ENCODE data around the gene NUP210. TPM values are rescaled to one million over a fixed set of nuclear protein-coding genes. Genes with fewer than 3 reads are reported as not detected.

NUP210 gene
- total RNA-seq, 2 experiments from 2014 or later = 153 to 161 TPM

- no peaks in the 10 kb centered on the region for H3K9me3 Mint-ChIP-seq
- no peak for DNase-seq
- H3K4me1 Mint-ChIP-seq = peaks cover 11% of the 10 kb centered on the region
- no peak overlapping the region for H3K4me3 Mint-ChIP-seq
- H3K27ac Mint-ChIP-seq = no peak overlapping the region
- H3K27me3 Mint-ChIP-seq = peaks cover 17% of the 10 kb centered on the region
- POLR2A ChIA-PET = no interaction called here
- CTCF ChIA-PET = no interaction called here
- no peaks in the 10 kb centered on the region for H3K36me3 Mint-ChIP-seq (ENCODE audit: low read depth)
Measured at GRCh38 chr3:13300546-13301285, 119.4 kb downstream of the NUP210 start.

GRCh38 chr3:13299531-13300155 lies 120.5 kb downstream of the NUP210 start:
- H3K36me3 Mint-ChIP-seq (ENCODE audit: low read depth) = no peaks in the 10 kb centered on the region
- no peaks in the 10 kb centered on the region for H3K9me3 Mint-ChIP-seq
- ChIA-PET CTCF (no interaction called here), POLR2A (no interaction called here)
- peaks cover 23% of the 10 kb centered on the region for H3K27me3 Mint-ChIP-seq
- peaks cover 11% of the 10 kb centered on the region for H3K4me1 Mint-ChIP-seq
- H3K4me3 Mint-ChIP-seq = no peak overlapping the region
- no peak overlapping the region for H3K27ac Mint-ChIP-seq
- no peak for DNase-seq

- POLR2A ChIA-PET = no interaction called here
- no peaks in the 10 kb centered on the region for H3K36me3 Mint-ChIP-seq (ENCODE audit: low read depth)
- H3K9me3 Mint-ChIP-seq = no peaks in the 10 kb centered on the region
- no peak for DNase-seq
- H3K27me3 Mint-ChIP-seq = peaks cover 34% of the 10 kb centered on the region
- CTCF ChIA-PET = interaction anchor here (0.7 kb wide), 1 partner anchor 151 kb away, joined by 3 read pairs; no protein-coding TSS in a partner anchor
- no peak overlapping the region for H3K27ac Mint-ChIP-seq
- H3K4me3 Mint-ChIP-seq = no peak overlapping the region
- peaks cover 8% of the 10 kb centered on the region for H3K4me1 Mint-ChIP-seq
Measured at GRCh38 chr3:13296662-13297061, 123.5 kb downstream of the NUP210 start.

- CTCF ChIA-PET = no interaction called here
- no peaks in the 10 kb centered on the region for H3K9me3 Mint-ChIP-seq
- H3K36me3 Mint-ChIP-seq (ENCODE audit: low read depth) = no peaks in the 10 kb centered on the region
- POLR2A ChIA-PET = no interaction called here
- no peak overlapping the region for H3K4me3 Mint-ChIP-seq
- peaks cover 34% of the 10 kb centered on the region for H3K27me3 Mint-ChIP-seq
- H3K4me1 Mint-ChIP-seq = peaks cover 5% of the 10 kb centered on the region
- H3K27ac Mint-ChIP-seq = no peak overlapping the region
- no peak for DNase-seq
Measured at GRCh38 chr3:13294442-13295351, 125.4 kb downstream of the NUP210 start.

- H3K4me3 Mint-ChIP-seq = no peak overlapping the region
- no peaks in the 10 kb centered on the region for H3K36me3 Mint-ChIP-seq (ENCODE audit: low read depth)
- H3K4me1 Mint-ChIP-seq = peaks cover 5% of the 10 kb centered on the region
- H3K27ac Mint-ChIP-seq = no peak overlapping the region
- H3K27me3 Mint-ChIP-seq = peaks cover 39% of the 10 kb centered on the region
- no peaks in the 10 kb centered on the region for H3K9me3 Mint-ChIP-seq
- ChIA-PET POLR2A (no interaction called here), CTCF (no interaction called here)
- DNase-seq = no peak
Measured at GRCh38 chr3:13292375-13292774, 127.7 kb downstream of the NUP210 start.

- no peak for DNase-seq
- Mint-ChIP-seq H3K9me3 (peaks cover 5% of the 10 kb centered on the region), H3K27ac (no peak overlapping the region), H3K27me3 (peaks cover 40% of the 10 kb centered on the region), H3K4me1 (no peaks in the 10 kb centered on the region), H3K4me3 (no peak overlapping the region), H3K36me3 (ENCODE audit: low read depth) (no peaks in the 10 kb centered on the region)
- ChIA-PET CTCF (interaction anchor here (0.6 kb wide), 1 partner anchor 199 kb away, joined by 3 read pairs; no protein-coding TSS in a partner anchor), POLR2A (no interaction called here)
Measured at GRCh38 chr3:13290941-13291340, 129.2 kb downstream of the NUP210 start.

- ChIA-PET CTCF (no interaction called here), POLR2A (no interaction called here)
- H3K27me3 Mint-ChIP-seq = peaks cover 35% of the 10 kb centered on the region
- peaks cover 5% of the 10 kb centered on the region for H3K9me3 Mint-ChIP-seq
- DNase-seq = no peak
- no peak overlapping the region for H3K4me3 Mint-ChIP-seq
- H3K36me3 Mint-ChIP-seq (ENCODE audit: low read depth) = no peaks in the 10 kb centered on the region
- no peak overlapping the region for H3K27ac Mint-ChIP-seq
- H3K4me1 Mint-ChIP-seq = no peaks in the 10 kb centered on the region
Measured at GRCh38 chr3:13289771-13290285, 130.3 kb downstream of the NUP210 start.

- no peaks in the 10 kb centered on the region for H3K4me1 Mint-ChIP-seq
- H3K9me3 Mint-ChIP-seq = peaks cover 12% of the 10 kb centered on the region
- no peak for DNase-seq
- peaks cover 40% of the 10 kb centered on the region for H3K27me3 Mint-ChIP-seq
- H3K27ac Mint-ChIP-seq = no peak overlapping the region
- peaks cover 8% of the 10 kb centered on the region for H3K36me3 Mint-ChIP-seq (ENCODE audit: low read depth)
- no peak overlapping the region for H3K4me3 Mint-ChIP-seq
- CTCF ChIA-PET = no interaction called here
- POLR2A ChIA-PET = no interaction called here
Measured at GRCh38 chr3:13288732-13289718, 131.1 kb downstream of the NUP210 start.

- no peak for DNase-seq
- CTCF ChIA-PET = interaction anchor here (0.5 to 0.7 kb wide), 3 partner anchors 20 to 567 kb away, joined by 3 to 5 read pairs (median 4); no protein-coding TSS in a partner anchor
- Mint-ChIP-seq H3K27ac (no peak overlapping the region), H3K4me1 (peaks cover 6% of the 10 kb centered on the region), H3K27me3 (peaks cover 44% of the 10 kb centered on the region), H3K4me3 (no peak overlapping the region), H3K9me3 (peaks cover 17% of the 10 kb centered on the region), H3K36me3 (ENCODE audit: low read depth) (peaks cover 13% of the 10 kb centered on the region)
- POLR2A ChIA-PET = interaction anchor here (0.7 kb wide), 1 partner anchor 28 kb away, joined by 3 read pairs; no protein-coding TSS in a partner anchor
Measured at GRCh38 chr3:13287833-13288232, 132.3 kb downstream of the NUP210 start.

- ChIA-PET POLR2A (no interaction called here), CTCF (interaction anchor here (0.7 kb wide), 1 partner anchor 21 kb away, joined by 3 read pairs; no protein-coding TSS in a partner anchor)
- Mint-ChIP-seq H3K27ac (no peak overlapping the region), H3K4me1 (peaks cover 6% of the 10 kb centered on the region), H3K4me3 (no peak overlapping the region), H3K27me3 (peaks cover 41% of the 10 kb centered on the region), H3K9me3 (peaks cover 17% of the 10 kb centered on the region), H3K36me3 (ENCODE audit: low read depth) (peaks cover 13% of the 10 kb centered on the region)
- no peak for DNase-seq
Measured at GRCh38 chr3:13286873-13287272, 133.2 kb downstream of the NUP210 start.

- Mint-ChIP-seq H3K4me3 (no peak overlapping the region), H3K4me1 (peaks cover 11% of the 10 kb centered on the region), H3K9me3 (peaks cover 17% of the 10 kb centered on the region), H3K27ac (no peak overlapping the region), H3K36me3 (ENCODE audit: low read depth) (peaks cover 13% of the 10 kb centered on the region), H3K27me3 (peaks cover 50% of the 10 kb centered on the region)
- ChIA-PET CTCF (no interaction called here), POLR2A (no interaction called here)
- no peak for DNase-seq
Measured at GRCh38 chr3:13285007-13285567, 135.0 kb downstream of the NUP210 start.

GRCh38 chr3:13283877-13284264 lies 136.3 kb downstream of the NUP210 start:
- DNase-seq = no peak
- Mint-ChIP-seq H3K9me3 (peaks cover 17% of the 10 kb centered on the region), H3K27ac (no peak overlapping the region), H3K27me3 (peaks cover 51% of the 10 kb centered on the region), H3K36me3 (ENCODE audit: low read depth) (peaks cover 13% of the 10 kb centered on the region), H3K4me3 (peak overlapping the region; percentile 4), H3K4me1 (peaks cover 11% of the 10 kb centered on the region)
- CTCF ChIA-PET = interaction anchor here (0.7 to 1.1 kb wide), 4 partner anchors 10 to 192 kb away, joined by 3 to 5 read pairs (median 3); no protein-coding TSS in a partner anchor
- POLR2A ChIA-PET = no interaction called here
